HCEC 1CT (cell line): ENCODE results near the gene BHLHE23.

Source experiments
- DNase-seq: peaks from one replicate; pipeline ENCODE4 v3.0.0-alpha.2; 2017

BHLHE23 gene

DNA sequence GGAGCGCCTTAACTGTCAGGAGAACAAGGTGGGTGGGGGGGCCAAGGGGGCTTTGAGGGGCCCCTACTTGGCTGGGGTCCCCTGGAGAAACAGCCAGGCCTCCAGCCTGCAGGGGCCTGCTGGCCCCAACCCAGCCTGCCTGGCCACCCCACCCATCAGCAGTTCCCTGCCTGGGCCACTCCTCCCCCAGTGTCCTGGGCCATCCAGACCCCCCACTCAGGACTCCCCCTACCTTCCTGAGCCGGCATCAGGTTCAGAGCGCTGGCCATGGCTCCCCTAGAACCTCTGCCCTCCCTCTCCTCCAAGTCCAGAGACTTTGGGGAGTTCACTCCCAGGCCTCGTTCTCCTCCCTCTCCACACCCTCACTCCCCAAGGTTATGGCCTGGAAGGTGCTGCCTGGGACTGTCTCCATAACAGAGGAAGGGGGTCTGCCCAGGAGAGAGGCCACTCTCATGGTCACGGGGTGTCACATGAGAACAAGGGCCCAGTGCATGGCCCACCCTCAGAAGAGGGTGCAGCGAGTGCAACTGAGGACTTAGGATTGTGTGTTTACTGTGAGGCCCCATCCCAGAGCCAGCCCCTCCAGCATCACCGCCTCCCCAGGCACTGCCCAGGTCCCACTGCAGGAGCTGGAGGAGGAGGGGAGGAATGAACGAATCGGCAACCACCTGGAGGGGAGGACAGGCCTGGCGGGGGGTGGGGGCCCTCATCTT, 48.2 kb downstream of the BHLHE23 start:
- DNase-seq, result no peak

DNA sequence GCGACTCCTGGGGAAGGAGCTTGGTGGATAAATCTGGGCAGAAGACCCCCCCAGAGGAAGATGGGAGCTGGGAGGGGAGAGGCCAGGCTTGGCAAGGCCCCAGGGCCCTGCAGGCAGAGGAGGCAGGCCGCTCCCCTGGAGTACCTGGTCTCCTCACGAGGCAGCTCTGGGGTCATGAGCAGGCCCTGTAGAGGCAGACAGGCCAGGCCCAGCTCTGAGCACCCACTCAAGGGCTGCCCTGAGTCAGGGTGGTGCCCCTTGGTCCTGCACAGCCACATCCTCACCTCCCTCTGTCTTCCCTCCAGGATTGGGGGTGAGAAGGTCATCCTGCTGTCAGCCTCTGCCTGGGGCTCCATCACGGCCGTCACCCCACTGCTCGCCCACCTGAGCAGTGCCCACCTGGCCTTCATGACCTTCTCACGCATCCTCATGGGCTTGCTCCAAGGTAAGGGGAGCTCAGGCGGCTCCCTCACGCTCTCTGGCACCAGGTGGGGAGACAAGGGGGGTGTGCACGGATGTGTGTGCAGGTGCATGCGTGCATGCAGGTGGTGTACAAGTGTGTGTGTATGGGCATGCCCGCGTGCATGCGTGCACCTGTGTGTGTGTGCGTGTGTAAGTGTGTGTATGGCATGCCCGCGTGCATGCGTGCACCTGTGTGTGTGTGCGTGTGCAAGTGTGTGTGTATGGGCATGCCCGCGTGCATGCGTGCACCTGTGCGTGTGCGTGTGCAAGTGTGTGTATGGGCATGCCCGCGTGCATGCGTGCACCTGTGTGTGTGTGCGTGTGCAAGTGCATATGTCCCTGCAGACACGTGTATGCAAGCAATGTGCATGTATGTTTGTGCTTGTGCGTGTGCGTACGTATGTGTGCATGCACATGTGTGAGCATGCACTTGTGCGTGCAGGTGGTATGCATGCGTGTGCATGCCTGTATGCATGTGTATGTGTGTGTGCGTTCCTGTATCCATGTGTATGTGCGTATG, 49.3 kb downstream of the BHLHE23 start:
- no peak for DNase-seq

GRCh38 chr20:62956387-62957135, 50.2 kb downstream of the BHLHE23 start:
- no peak for DNase-seq
